K562 treated with DMSO at 1 percent for 12 hours (cell line): Measurements from ENCODE around the gene STAB2. TPM values are rescaled to one million over a fixed set of nuclear protein-coding genes. Genes with fewer than 3 reads are reported as not detected.

ENCODE experiments used
- total RNA-seq: library from RNA; unstranded; fragments of 300-600 nt; gene quantifications from 2 replicates; pipeline ENCODE4 v1.2.3, GENCODE V29; 2022; ENCODE audit not compliant: insufficient read depth

The STAB2 gene
- total RNA-seq = not detected in 2 replicates

DNA sequence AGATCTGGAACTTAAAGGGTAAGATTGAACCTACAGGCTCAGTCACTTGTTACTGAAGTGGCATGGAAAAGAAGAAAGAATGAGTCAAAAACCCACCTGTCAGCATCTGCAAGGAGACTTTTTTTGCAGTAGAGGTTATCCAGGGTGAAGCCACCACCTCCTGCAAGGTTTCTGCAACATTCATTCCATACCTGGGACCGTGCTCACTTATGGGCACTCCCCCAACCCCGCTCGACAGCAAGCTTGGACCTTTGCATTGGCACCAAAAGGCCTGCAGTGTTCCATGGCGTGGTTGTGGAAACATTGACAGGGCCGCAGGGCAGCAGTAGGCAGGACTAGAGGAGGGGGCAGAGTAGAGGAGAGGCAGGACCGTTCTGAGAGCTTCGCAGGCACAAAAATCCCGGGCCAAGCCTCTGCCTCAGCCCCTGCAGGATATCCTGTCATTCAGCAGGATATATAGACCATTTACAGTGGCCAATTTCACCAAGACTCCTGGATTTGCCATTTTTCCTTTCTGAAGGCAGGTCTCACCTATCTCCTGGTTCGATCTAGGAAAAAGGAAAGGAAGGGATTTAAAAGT is at the start of gene STAB2:
TSS of gene STAB2 (plus strand) at position 483 of the 580 bp plus-strand sequence. CDS start 204 bp downstream, outside the sequence.

Other genes starting within 250 kb of the STAB2 start
- not detected in 2 replicates for gene C12orf42, start 91.3 kb upstream of the STAB2 start, total RNA-seq